Thymus (tissue), 11 donors: Measurements from ENCODE around the gene PARVA. TPM values are rescaled to one million over a fixed set of nuclear protein-coding genes. Genes with fewer than 3 reads are reported as not detected.

ENCODE experiments used
- DNase-seq, 9 donors: peaks; one replicate each; pipeline ENCODE4 v3.0.0-alpha.2; 2013; ENCODE audit warnings: low spot score in 9 of 9, low read depth in 6 of 9, missing footprints in 1 of 9
- H3K27ac ChIP-seq, 2 donors: one replicate each; pipeline ENCODE4 v1.5.1; 2013; ENCODE audit warnings: control low read depth in 1 of 2, low read depth in 1 of 2, low read length in 1 of 2, mild to moderate bottlenecking in 1 of 2, moderate library complexity in 1 of 2
- H3K27me3 ChIP-seq, 2 donors: one replicate each; pipeline ENCODE4 v1.5.1; 2013; ENCODE audit warnings: low read length in 1 of 2; ENCODE audit not compliant: control insufficient read depth in 2 of 2, insufficient read depth in 1 of 2
- H3K36me3 ChIP-seq, 2 donors: one replicate each; pipeline ENCODE4 v1.5.1; 2013; ENCODE audit warnings: low read length in 1 of 2, mild to moderate bottlenecking in 1 of 2, moderate library complexity in 1 of 2; ENCODE audit not compliant: control insufficient read depth in 2 of 2, insufficient read depth in 2 of 2
- H3K4me1 ChIP-seq, 2 donors: one replicate each; pipeline ENCODE4 v1.5.1; 2013; ENCODE audit warnings: low read length in 2 of 2; ENCODE audit not compliant: control insufficient read depth in 2 of 2, insufficient read depth in 2 of 2
- H3K4me3 ChIP-seq, 2 donors: one replicate each; pipeline ENCODE4 v1.5.1; 2013; ENCODE audit warnings: low read length in 2 of 2, control low read depth in 1 of 2, mild to moderate bottlenecking in 1 of 2
- H3K9me3 ChIP-seq, 2 donors: one replicate each; pipeline ENCODE4 v1.5.1; 2013; ENCODE audit warnings: low read length in 1 of 2, mild to moderate bottlenecking in 1 of 2; ENCODE audit not compliant: control insufficient read depth in 2 of 2, insufficient read depth in 1 of 2
- WGBS: extraction: QIAGEN DNeasy Blood & Tissue Kit; methylation state at CpG from one replicate; pipeline ENCODE4 v1.1.7; 2013; 5-methylcytosine and 5-hydroxymethylcytosine counted together
- polyA plus RNA-seq: library from polyadenylated mRNA; stranded (reverse); fragments of 200-250 nt; gene quantifications from one replicate; pipeline ENCODE4 v1.2.3, GENCODE V29; 2013
- total RNA-seq: library from RNA; stranded (reverse); fragments of 120-200 nt; gene quantifications from one replicate; pipeline ENCODE4 v1.2.4, GENCODE V29; 2013
- donor health status: healthy.

Gene PARVA
- total and polyA plus RNA-seq, 2 donors, result 2.9 to 7.8 TPM

DNA sequence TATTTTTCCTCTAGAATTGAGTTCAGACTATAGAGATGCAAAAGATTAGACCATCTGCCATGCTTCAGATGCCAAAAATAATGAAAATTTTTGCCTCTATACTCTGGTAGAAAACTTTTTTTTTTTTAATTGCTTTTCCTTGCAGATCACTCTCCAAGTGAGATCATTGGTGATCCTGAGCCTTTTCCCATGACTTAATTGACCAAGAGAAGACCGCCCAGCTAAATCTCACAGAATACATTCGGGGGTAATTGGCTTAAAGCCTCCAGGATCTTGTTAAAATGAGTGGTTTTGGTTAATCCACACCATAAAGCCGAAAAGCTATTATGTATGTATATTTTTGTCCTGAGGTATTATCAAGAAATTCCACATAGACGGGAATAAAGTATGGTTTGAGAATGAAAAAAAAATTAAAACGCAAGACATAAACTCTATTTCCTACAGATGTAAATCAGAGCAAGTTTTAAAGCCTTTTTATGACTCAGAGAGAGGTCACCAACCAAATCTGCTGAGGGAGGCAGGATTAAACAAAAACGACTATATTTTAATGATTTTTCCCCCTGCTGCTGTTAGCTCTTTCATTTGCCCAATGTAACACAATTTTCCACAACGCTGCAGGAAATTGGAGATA, 64.0 kb downstream of the PARVA start:
- DNase-seq, result no peak
- Histone ChIP-seq H3K4me3 (no peak overlapping the region), H3K27me3 (no peaks in the 10 kb centered on the region), H3K9me3 (no peaks in the 10 kb centered on the region), H3K36me3 (no peaks in the 10 kb centered on the region), H3K4me1 (no peaks in the 10 kb centered on the region), H3K27ac (no peak overlapping the region)
- 94% methylated on average over 7 of the region's 7 CpGs for WGBS

GRCh38 chr11:12444601-12445000, 67.2 kb downstream of the PARVA start:
- no peak for DNase-seq
- H3K4me1 ChIP-seq, result no peaks in the 10 kb centered on the region
- no peaks in the 10 kb centered on the region for H3K27me3 ChIP-seq
- WGBS, result 56% methylated on average over 2 of the region's 2 CpGs
- H3K36me3 ChIP-seq, result no peaks in the 10 kb centered on the region
- no peak overlapping the region for H3K27ac ChIP-seq
- no peak overlapping the region for H3K4me3 ChIP-seq
- no peaks in the 10 kb centered on the region for H3K9me3 ChIP-seq

DNA sequence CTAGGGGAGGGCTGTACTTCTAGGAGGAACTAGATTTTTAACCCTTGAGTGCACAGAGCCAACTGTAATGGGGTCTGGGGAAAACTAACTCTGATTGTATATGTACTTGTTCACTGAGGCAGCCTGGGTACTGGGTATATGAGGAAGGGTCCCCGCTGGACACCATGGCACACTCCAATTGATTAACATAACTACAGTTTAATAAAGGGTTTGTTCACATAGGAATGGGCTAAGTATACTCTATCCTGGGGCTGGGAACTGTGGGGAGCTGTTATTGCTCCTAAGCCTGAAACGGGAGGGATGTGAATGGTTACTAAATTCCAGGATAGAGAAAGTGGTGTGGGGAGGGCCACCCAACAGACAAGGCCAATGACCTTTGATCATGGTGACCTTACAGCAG, 67.6 kb downstream of the PARVA start:
- 94% methylated on average over 2 of the region's 2 CpGs for WGBS
- H3K27ac ChIP-seq, result no peak overlapping the region
- no peaks in the 10 kb centered on the region for H3K27me3 ChIP-seq
- no peaks in the 10 kb centered on the region for H3K36me3 ChIP-seq
- DNase-seq, result no peak
- H3K9me3 ChIP-seq, result no peaks in the 10 kb centered on the region
- H3K4me3 ChIP-seq, result no peak overlapping the region
- no peaks in the 10 kb centered on the region for H3K4me1 ChIP-seq

GRCh38 chr11:12446863-12447262, 69.5 kb downstream of the PARVA start:
- Histone ChIP-seq H3K27me3 (no peaks in the 10 kb centered on the region), H3K4me3 (no peak overlapping the region), H3K4me1 (no peaks in the 10 kb centered on the region), H3K9me3 (no peaks in the 10 kb centered on the region), H3K27ac (no peak overlapping the region), H3K36me3 (no peaks in the 10 kb centered on the region)
- DNase-seq, result no peak

- DNase-seq, result no peak
- Histone ChIP-seq H3K4me1 (no peaks in the 10 kb centered on the region), H3K4me3 (no peak overlapping the region), H3K27ac (no peak overlapping the region), H3K9me3 (no peaks in the 10 kb centered on the region), H3K27me3 (peaks cover 0 to 2% of the 10 kb centered on the region in 2 donors), H3K36me3 (no peaks in the 10 kb centered on the region)
- WGBS, result 92% methylated on average over 9 of the region's 9 CpGs
Observed at GRCh38 chr11:12448131-12448939, 71.0 kb downstream of the PARVA start.

GRCh38 chr11:12449961-12450715, 72.8 kb downstream of the PARVA start:
- H3K4me3 ChIP-seq, result no peak overlapping the region
- no peaks in the 10 kb centered on the region for H3K4me1 ChIP-seq
- no peak overlapping the region for H3K27ac ChIP-seq
- no peaks in the 10 kb centered on the region for H3K9me3 ChIP-seq
- no peak for DNase-seq
- WGBS, result 91% methylated on average over 3 of the region's 3 CpGs
- H3K27me3 ChIP-seq, result peaks cover 0 to 2% of the 10 kb centered on the region in 2 donors
- no peaks in the 10 kb centered on the region for H3K36me3 ChIP-seq

GRCh38 chr11:12451179-12451814, 73.9 kb downstream of the PARVA start:
- H3K27ac ChIP-seq, result no peak overlapping the region
- DNase-seq, result no peak
- no peaks in the 10 kb centered on the region for H3K4me1 ChIP-seq
- H3K36me3 ChIP-seq, result no peaks in the 10 kb centered on the region
- no peak overlapping the region for H3K4me3 ChIP-seq
- peaks cover 0 to 2% of the 10 kb centered on the region in 2 donors for H3K27me3 ChIP-seq
- no peaks in the 10 kb centered on the region for H3K9me3 ChIP-seq
- WGBS, result 91% methylated on average over 2 of the region's 2 CpGs

GRCh38 chr11:12453243-12453642, 75.9 kb downstream of the PARVA start:
- Histone ChIP-seq H3K27me3 (peaks cover 0 to 2% of the 10 kb centered on the region in 2 donors), H3K9me3 (no peaks in the 10 kb centered on the region), H3K4me3 (no peak overlapping the region), H3K36me3 (no peaks in the 10 kb centered on the region), H3K27ac (no peak overlapping the region), H3K4me1 (no peaks in the 10 kb centered on the region)
- 97% methylated on average over 2 of the region's 2 CpGs for WGBS
- DNase-seq, result no peak

GRCh38 chr11:12454782-12455181, 77.4 kb downstream of the PARVA start:
- H3K4me1 ChIP-seq, result no peaks in the 10 kb centered on the region

More at GRCh38 chr11:12454782-12455181, 77.4 kb downstream of the PARVA start:
- Histone ChIP-seq H3K9me3 (no peaks in the 10 kb centered on the region), H3K36me3 (no peaks in the 10 kb centered on the region), H3K4me3 (no peak overlapping the region), H3K27me3 (peaks cover 0 to 2% of the 10 kb centered on the region in 2 donors), H3K27ac (no peak overlapping the region)
- DNase-seq, result no peak
